Stimulated activated CD4-positive, alpha-beta T cell treated with anti-CD3 and anti-CD28 coated beads, Interleukin-1b, Interleukin-23, amount 100 ng/mL, for 24 hours (primary cell): ENCODE results near the gene CCDC172.

ENCODE experiments used
- DNase-seq, 4 experiments: peaks; one replicate each; pipeline ENCODE4 v3.0.0-alpha.2; 2020; ENCODE audit warnings: low read depth in 4 of 4, low spot score in 1 of 4

The CCDC172 gene, protein sequence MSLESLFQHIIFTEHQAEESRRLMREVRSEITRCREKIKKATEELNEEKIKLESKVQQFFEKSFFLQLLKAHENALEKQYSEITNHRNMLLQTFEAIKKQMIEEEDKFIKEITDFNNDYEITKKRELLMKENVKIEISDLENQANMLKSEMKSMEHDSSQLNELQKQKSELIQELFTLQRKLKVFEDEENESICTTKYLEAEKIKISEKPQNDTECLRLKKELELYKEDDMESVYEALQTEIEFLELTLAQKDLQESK

GRCh38 chr10:116324227-116324950 is at the start of gene CCDC172:
CCDC172 (plus strand) TSS chr10:116324448; CDS start chr10:116325012, 564 bp downstream.
- no peak for DNase-seq

DNA sequence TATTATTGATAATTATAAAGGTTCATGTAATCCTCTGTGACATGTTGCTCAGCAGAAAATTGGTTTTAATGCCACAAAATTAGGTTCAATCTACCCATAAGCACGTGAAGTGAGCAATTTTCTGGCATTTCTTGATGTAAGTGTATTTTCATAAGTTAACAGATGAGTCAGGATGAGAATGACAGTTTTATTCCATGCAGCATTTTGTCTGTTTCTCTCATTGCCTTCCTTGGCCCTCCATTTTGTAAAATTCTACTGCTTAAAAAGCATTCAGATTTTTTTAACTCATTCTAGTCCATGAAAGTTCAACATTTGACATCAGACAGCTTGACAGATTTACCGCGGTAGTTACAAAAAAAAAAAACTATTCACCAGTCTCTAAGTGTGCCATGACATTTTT is 47.3 kb upstream of the CCDC172 start:
- DNase-seq = no peak

GRCh38 chr10:116278846-116279245 is 45.4 kb upstream of the CCDC172 start:
- no peak for DNase-seq

- DNase-seq = no peak
These were observed 42.5 kb upstream of the CCDC172 start for GRCh38 chr10:116281775-116282174.

DNA sequence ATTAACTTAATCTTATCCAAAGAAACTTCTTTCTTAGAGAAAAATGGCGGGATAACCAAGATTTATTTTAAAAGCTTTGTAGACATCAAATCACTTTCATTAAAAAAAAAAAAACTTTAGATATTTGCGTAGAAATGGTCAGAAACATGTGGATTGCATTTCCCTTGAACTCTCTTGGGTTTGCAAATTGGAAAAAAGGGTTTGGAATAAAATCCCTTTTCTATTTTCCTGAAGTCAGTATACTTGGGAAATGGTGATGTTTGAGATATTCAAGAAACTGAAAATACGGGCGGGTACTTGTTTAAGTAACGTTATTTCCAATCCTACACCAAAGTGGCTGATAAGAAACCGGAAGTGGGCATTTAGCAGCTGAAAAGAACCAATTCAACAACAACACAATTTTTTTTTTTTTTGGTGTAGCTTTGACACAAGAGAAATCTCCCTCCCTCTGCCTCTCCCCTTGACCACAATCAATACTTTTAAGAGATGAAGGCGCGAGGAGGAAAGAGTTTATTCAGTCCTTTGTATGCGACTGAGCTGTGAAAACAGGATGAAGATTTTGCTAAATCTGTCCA is 37.5 kb upstream of the CCDC172 start:
- no peak for DNase-seq

- DNase-seq = no peak
These were observed 36.2 kb upstream of the CCDC172 start for GRCh38 chr10:116287906-116288501.

DNA sequence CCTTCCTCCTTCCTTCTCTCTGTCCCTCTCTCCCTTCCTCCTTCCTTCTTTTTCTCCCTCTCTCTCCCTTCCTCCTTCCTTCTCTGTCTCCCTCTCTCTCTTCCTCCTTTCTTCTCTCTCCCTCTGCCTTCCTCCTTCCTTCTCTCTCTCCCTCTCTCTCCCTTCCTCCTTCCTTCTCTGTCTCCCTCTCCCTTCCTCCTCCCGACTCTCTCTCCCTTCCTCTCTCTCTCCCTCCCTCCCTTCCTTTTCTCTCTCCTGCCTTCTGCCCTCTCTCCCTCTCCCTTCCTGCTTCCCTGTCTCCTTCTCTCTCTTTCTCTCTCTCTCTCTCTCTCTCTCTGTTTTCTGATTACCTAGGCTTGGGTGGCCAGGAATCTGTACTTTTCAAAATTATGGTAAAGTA is 34.6 kb upstream of the CCDC172 start:
- no peak for DNase-seq

DNA sequence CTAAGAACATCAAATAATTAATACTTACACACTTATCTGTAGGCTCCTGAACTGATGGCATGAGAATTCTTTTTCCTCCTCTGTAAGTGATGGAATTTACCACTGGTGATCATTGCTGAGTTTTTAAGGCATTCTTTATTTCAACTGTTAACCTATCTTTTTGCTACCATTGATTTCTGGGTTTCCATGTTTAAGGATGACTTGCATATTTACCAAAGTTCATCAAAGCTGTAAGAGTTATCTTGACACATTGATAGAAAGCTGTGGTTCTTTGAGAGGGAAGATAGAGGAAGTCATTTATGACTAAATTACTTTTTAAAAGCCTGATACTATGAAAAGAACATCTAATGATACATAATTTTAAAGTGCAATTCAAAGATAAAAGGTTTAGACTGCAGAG is 31.8 kb upstream of the CCDC172 start:
- DNase-seq = no peak

DNA sequence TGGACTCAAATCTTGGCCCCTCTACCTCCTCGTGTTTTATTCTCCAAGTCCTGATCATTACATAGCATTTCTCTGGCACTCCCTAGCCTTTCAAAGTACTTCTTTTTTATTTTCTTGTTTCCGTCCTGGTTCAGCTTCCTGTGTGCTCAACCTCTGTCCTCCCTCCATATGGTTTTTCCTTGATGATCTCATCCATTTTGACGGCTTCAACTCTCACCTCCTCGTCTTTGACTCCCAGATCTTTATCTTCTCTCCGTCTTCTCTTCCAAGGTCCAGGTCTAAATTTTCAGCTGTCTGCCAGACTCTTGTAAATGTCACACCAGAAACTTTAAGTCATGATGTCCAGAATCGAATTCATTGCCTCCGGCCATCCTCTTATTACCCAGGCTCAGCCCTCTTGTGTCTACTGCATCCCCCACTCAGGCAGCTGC is 27.9 kb upstream of the CCDC172 start:
- no peak for DNase-seq

DNA sequence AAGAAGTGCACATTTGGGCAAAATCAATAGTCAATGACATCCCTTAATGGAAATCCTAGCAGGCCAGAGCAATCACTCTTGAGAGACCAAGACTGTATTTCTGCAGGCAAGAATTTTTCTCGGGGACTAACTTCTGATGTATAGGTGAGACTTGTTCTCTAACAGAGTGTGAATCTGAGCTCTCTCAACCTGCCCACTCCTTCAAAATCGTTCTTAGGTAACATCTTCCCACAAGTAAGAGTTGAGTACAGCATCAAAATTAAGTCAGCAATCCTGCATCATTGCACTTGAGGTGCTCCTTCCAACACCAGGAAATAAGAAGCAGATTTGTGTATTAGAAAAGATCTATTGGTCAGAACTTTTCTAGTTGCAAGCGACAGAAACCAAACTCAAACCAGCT is 25.7 kb upstream of the CCDC172 start:
- no peak for DNase-seq

- DNase-seq = no peak
These were observed 23.7 kb upstream of the CCDC172 start for GRCh38 chr10:116300542-116300941.

DNA sequence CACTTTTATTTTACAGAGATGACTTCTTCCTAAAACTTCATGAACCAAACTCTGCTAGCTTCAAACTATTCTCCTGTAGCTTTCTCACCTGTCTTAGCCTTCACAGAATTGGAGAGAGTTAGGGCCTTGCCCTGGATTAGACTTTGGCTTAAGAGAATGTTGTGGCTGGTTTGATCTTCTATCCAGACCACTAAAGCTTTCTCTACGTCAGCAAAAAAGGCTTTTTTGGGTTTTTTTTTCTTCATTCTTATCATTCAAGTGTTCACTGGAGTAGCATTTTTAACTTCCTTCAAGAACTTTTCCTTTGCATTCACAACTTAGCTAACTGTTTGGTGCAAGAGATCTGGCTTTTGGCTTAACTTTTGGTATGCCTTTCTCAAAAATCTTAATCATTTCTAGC is 19.3 kb upstream of the CCDC172 start:
- DNase-seq = no peak

DNA sequence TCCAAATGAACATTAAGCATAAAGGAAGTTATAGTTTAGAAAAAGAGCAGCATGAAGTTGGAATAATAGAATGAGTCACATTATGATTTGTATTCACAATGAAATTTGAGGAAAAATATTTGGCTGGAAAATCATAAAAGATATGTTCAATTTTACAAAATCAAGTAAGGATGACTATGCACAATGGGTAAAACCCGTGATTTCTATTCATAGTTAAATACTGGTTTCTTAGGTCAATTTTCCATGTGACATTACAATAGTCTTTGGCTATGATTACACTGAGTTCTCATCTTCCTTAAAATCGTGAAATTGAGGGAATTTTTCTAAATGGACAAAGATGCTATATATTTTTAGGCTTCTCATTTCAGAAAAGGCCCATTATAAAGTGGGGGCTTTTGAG is 17.4 kb upstream of the CCDC172 start:
- DNase-seq = no peak

DNA sequence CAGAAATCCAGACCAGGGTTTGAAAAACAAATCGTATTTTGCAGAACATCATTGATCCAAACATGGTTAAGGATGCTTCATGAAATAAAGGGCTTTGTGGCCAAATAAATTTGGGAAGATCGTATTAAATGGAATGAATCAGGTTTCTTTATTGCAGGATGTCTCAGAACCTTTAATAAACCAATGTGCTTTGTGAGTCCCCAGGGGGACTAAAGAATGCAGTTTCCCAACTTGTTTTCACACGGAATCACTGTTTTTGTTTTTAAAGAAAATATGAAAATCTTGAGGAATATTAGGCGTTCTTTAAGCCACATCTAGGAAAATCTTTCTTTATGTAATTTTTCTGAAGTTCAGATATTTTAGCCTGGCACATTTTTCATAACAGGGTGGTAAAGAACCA is 16.8 kb upstream of the CCDC172 start:
- no peak for DNase-seq

GRCh38 chr10:116311016-116311415 is 13.2 kb upstream of the CCDC172 start:
- no peak for DNase-seq

DNA sequence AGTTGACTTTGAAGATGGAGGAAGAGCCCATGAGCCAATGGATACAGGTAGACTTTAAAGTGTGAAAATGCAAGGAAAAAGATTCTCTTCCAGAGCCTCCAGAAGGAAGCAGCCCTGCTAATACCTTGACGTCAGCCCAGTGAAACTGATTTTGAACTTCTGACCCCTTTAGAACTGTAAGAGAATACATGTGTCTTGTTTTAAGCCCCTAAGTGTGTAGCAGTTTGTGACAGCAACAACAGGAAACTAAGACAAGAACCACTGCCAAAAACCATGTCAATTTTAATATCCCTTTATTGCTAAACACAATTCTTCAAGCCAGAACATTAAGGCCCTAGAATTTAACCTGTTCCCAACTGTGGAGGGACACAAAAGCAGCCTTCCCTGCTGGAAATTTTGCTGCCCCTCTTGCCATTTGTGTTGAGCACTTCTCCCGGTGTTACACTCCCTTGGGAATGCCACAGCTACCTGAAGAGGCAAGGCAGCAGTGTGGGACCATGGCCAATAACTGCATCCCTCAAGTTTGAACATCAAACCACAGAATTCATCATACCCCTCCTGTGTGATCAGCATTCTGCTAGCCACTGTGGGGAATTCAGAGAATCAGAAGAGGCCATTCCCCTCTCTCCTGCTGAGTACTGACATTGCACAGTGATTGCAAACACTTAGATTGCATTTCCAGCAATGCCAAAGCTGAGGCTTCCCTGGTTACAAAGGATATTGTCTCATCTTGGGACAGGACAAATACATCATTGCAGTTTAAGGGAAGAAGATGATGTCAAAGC is 12.3 kb upstream of the CCDC172 start:
- DNase-seq = no peak

- no peak for DNase-seq
These were observed 11.7 kb upstream of the CCDC172 start for GRCh38 chr10:116312548-116312947.

DNA sequence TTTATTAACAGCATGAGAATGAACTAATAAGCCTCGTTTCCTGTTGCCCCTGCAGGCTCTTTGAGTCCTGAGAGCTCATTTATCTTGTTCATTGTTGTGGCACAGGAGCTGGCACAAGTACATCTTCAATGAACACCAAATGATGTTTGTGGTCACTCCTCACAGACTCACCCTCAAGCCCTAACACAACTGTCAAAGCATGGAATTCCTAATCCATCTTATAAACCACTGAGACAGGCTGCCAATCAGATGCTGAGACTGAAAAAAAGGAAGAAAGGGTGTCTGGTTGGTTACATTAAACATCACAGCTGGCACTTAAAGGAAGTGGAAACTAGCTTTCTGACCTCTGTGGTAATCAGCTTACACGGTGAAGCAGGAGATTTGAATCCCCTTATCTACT is 7.7 kb upstream of the CCDC172 start:
- no peak for DNase-seq

- no peak for DNase-seq
These were observed 845 bp downstream of the CCDC172 start for GRCh38 chr10:116324951-116325635.

DNA sequence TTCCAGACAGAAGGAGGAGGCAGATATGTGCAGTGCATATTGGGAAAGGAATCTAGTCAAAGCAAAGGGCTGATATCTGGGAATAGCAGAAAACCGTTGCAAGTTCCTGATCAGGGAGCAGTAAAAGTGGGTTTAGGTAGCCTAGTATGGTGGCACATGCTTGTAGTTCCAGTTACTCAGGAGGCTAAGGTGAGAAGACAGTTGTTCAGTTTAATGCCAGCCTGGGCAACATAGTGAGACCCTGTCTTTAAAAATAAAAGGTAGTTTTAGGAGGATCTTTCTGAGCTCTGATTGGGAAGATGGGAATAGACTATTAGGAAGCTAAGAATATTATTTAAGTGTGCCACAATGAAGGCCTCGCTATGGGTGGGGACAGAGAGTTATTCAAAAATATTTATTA is 1.7 kb downstream of the CCDC172 start:
- no peak for DNase-seq

DNA sequence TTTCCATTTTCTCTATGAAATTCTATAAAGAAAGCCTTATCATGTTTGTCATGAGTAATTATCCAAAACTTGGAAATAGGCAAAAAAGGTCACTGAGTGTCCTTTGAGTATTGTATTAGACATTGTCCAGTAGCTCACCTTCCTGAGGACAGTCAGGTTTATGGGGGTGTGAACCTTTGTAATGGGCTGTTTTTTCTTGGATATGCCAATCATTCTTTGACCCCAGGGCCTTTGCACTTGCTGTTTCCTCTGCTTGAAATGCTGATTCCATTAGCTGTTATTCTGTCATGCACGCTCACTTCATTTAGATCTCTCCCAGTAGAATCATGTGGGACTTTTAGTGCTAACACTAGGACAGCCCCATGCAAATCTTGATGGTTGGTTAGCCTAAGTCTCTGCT is 4.9 kb downstream of the CCDC172 start:
- no peak for DNase-seq
